ENCODE data around the gene ATG9B. TPM values are rescaled to one million over a fixed set of nuclear protein-coding genes. Genes with fewer than 3 reads are reported as not detected.

ATG9B gene
- total RNA-seq, 1 donor from 2014 or later: 0.11 TPM

DNA sequence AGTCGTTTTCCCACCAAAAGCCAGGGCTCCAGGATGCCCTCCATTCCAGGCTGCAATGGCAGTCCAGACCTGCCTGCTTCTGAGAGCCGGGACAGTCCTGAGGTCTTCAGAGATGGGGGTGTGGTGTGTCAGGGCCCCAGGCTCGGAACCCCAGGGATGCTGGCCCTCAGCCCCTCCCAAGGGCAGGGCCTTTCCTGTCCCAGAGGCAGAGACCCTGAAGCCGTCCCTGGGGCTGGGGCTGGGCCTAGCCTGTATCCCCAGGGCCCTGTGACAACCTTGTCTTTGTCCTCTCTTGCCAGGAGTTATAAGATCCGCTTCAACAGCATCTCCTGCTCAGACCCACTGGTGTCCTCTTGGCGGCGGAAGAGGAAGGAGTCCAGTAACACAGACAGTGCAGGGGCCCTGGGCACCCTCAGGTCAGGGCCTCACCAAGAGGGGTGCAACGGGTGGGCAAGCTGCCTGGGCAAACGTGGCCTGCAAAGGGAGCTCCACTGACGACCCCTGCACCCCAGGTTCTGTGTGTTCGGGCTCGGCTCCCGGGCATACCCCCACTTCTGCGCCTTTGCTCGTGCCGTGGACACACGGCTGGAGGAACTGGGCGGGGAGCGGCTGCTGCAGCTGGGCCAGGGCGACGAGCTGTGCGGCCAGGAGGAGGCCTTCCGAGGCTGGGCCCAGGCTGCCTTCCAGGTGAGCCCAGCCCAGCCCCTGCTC, 17.5 kb downstream of the ATG9B start:
- DNase-seq (ENCODE audit: low read depth): no peak

DNA sequence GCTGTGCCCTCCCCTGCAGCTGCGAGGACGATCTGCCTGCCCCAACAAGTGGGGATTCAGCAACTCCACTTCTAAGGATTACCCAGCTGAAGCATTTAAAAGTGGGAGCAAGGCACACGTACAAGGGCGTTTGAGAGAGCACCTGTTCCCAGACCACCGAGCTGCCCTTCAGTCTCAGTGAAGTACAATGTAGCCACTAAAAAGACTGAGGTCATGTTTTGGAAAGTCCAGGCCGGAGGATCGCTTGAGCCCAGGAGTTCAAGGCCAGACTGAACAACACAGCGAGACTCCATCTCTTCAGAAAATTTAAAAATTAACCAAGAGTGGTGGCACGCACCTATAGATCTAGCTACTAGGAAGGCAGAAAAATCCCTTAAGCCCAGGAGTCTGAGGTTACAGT, 18.7 kb downstream of the ATG9B start:
- no peak for DNase-seq (ENCODE audit: low read depth)

DNA sequence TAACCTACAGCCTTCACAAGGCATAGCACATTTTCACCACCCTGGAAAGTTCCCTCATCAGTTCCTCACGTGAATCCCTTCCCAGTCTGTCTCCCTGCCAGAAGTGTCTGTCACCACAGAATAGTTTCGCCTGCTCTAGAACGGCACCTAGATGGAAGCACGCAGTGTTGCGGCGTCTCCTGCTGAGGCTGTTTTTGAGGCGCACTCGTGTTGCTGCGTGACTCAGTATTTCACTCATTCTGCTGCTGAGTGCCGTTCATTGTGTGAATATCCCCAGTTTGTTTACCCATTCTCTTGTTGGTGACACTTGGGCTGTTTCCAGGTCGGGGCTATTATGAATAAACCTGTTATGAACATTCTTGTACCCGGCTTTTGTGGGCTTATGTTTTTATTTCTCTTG, 20.7 kb downstream of the ATG9B start:
- no peak for DNase-seq (ENCODE audit: low read depth)

DNA sequence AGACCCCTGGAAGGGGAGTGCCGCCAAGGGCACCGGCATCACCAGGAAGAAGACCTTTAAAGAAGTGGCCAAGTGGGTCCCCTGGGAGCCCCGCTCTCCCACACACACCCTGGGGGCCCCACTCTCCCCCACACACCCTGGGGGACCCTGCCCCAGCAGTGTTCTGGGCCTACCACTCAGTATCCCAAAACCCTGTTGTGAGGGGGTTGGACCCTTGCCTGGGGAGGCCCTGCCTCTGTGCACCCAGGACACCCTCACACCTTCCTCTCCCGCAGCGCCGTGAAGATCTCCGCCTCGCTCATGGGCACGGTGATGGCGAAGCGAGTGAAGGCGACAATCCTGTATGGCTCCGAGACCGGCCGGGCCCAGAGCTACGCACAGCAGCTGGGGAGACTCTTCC, 22.7 kb downstream of the ATG9B start:
- DNase-seq (ENCODE audit: low read depth): no peak

DNA sequence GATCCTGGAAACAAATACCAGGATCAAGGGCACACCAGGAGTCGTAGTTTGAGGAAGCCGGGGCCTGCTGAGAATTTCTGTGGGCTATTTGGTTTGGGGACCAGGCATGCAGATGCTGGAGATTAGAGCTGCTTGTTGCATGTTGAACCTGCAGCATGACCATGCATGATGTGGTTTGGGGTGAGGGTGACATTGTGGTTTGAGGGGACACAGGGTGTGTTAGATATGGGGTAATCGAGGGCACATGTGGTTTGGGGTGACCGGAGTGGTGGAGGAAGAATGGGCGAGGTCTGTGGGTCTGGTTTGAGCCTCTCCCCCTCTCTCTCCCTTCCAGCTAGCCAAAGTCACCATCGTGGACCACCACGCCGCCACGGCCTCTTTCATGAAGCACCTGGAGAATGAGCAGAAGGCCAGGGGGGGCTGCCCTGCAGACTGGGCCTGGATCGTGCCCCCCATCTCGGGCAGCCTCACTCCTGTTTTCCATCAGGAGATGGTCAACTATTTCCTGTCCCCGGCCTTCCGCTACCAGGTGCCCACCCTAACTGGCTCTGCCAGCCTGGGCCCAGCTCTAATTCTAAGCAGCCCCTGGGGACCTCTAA, 23.3 kb downstream of the ATG9B start:
- DNase-seq (ENCODE audit: low read depth): no peak

DNA sequence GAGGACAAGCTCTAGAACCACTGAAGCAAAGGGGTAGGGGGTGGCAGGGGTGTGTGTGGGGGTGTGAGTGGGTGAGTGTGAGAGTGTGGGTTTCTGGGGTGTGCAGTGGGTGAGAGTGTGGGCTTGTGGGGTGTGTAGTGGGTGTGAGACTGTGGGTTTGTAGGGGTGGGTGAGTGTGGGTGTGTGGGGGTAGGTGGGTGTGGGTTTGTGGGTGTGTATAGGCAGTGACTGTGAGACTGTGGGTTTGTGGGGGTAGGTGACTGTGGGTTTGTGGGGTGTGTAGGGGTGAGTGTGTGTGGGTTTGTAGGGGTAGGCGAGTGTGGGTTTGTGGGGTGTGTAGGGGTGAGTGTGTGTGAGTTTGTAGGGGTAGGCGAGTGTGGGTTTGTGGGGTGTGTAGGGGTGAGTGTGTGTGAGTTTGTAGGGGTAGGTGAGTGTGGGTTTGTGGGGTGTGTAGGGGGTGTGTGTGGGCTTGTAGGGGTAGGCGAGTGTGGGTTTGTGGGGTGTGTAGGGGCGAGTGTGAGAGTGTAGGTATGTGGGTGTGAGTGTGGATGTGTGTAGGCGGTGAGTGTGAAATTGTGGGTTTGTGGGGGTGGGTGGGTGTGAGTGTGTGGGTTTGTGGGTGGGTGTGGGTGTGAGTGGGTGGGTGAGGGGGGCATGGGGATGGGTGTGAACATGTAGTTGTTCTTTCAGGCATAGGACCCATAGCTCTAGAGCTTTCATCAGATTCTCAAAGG, 24.6 kb downstream of the ATG9B start:
- DNase-seq (ENCODE audit: low read depth): no peak

DNA sequence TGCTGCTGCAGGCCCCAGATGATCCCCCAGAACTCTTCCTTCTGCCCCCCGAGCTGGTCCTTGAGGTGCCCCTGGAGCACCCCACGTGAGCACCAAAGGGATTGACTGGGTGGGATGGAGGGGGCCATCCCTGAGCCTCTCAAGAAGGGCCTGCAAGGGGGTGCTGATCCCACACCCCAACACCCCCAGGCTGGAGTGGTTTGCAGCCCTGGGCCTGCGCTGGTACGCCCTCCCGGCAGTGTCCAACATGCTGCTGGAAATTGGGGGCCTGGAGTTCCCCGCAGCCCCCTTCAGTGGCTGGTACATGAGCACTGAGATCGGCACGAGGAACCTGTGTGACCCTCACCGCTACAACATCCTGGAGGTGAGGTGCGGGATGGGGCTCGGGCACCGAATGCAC, 25.3 kb downstream of the ATG9B start:
- no peak for DNase-seq (ENCODE audit: low read depth)

DNA sequence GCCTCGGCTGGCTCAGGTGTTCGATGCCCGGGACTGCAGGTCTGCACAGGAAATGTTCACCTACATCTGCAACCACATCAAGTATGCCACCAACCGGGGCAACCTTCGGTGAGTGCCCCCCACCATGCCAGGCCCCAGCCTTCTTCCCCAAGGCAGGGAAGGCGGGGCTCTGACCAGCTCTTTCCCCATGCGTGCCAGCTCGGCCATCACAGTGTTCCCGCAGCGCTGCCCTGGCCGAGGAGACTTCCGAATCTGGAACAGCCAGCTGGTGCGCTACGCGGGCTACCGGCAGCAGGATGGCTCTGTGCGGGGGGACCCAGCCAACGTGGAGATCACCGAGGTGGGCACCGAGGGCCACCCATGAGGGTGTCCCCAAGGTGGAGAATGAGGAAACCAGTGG, 26.0 kb downstream of the ATG9B start:
- DNase-seq (ENCODE audit: low read depth): no peak

DNA sequence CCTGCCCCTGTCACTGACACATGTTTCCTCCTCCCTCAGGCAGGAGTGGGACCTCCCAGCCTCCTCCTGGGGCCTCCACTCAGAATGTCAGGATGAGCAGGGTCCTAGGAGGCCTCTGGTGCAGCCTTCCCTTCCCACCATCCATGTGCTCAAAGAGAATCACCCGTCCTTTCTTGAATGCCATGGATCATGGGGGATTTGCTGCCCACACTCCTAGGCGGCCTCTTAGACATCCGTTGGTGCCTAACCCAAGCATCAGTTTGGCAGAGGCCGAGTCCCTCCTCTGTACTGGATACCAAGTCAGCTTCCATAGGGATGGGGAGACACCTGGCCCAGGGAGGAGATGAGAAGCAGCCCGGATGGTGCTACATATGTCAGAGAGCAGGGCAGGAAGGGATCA, 26.5 kb downstream of the ATG9B start:
- DNase-seq (ENCODE audit: low read depth): no peak

DNA sequence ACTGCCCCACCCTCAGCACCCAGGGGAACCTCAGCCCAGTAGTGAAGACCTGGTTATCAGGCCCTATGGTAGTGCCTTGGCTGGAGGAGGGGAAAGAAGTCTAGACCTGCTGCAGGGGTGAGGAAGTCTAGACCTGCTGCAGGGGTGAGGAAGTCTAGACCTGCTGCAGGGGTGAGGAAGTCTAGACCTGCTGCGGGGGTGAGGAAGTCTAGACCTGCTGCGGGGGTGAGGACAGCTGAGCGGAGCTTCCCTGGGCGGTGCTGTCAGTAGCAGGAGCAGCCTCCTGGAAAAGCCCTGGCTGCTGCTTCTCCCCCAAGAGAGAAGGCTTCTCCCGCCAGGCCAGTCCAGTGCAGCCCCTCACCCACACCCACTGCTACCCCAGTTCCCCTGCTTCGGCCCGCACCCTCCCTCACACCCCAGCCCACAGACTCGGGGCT, 27.2 kb downstream of the ATG9B start:
- no peak for DNase-seq (ENCODE audit: low read depth)

DNA sequence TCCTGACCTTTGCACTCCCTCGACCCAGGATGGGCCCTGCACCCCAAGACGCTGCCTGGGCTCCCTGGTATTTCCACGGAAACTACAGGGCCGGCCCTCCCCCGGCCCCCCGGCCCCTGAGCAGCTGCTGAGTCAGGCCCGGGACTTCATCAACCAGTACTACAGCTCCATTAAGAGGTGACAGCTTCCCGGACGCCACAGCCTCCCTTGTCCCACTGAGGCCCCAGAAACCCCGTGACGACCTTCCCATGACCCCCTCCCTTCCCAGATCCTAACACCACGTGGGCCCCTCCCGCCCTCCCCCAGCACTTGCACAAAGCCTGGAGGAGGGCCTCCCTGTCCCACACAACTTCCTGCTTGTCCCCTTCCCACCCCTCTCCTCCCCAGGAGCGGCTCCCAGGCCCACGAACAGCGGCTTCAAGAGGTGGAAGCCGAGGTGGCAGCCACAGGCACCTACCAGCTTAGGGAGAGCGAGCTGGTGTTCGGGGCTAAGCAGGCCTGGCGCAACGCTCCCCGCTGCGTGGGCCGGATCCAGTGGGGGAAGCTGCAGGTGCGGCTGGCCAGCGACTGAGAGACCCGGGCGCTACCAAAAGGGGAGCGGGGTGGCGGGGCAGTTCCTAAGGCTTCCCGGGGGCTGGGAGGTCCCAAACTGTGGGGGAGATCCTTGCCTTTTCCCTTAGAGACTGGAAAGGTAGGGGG, 27.8 kb downstream of the ATG9B start:
- DNase-seq (ENCODE audit: low read depth): no peak

DNA sequence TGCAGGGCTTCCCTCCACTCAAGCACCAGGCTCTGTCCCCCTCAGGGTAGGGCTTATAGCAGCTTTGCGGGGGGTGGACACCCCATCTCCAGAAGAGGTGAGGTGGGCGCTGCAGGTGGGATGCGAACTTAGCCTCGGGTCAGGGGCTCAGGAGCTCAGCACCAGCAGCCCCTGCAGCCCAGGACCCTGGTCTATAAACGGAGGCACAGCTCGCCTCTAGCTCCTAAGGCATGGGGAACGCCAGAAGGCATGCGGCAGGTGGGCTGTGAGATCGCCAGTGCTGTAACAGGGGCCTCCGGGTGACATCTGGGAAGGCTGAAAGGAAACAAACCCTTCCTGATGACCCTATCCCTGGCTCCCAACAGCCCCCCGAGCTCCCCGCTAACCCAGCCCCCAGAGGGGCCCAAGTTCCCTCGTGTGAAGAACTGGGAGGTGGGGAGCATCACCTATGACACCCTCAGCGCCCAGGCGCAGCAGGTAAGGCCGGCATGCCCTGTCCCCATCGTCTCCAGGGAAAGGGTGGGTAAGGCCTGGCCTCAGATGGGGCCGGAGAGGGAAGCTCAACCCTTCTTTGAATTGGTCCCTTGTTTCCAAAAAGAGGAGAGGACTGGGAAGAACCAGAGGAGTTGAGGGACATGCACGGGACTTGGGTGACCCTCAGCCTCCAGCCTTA, 29.3 kb downstream of the ATG9B start:
- no peak for DNase-seq (ENCODE audit: low read depth)

DNA sequence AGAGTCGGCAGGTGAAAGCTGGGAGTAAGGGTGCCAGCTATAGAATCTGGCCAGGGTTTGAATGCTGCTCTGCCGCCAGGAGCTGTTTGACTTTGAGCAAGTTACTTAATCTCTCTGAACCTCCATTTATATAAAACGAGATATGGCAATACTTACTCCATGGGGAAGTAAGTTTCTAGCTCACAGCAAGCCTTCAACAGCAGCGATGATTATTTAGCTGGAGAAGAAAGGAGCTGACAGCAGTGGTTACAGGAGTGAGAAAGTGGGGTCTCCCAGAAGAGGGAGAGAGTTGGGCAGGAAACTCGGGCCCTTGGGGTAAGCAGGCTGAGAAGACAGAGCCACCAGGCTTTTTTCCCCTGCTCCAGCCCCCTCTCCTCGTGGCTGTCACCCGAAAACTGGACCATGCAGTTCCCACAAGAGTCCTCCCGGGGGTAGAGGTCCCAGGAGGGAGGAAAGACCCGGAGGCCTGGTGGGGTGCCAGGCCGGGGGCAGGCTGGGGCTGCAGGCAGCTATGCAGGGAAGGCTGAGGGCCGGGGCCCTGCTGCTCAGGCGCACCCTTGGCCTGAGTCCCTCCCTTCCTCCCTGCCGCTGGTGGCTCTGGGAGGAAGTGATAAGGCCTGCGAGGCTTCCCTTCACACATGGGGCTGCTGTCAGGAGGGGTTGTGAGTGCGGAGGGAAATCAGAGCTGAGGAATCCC, 30.0 kb downstream of the ATG9B start:
- DNase-seq (ENCODE audit: low read depth): no peak

DNA sequence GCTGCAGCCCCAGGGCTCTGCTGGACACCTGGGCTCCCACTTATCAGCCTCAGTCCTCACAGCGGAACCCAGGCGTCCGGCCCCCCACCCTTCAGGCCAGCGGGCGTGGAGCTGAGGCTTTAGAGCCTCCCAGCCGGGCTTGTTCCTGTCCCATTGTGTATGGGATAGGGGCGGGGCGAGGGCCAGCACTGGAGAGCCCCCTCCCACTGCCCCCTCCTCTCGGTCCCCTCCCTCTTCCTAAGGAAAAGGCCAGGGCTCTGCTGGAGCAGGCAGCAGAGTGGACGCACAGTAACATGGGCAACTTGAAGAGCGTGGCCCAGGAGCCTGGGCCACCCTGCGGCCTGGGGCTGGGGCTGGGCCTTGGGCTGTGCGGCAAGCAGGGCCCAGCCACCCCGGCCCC, 30.8 kb downstream of the ATG9B start:
- DNase-seq (ENCODE audit: low read depth): no peak

DNA sequence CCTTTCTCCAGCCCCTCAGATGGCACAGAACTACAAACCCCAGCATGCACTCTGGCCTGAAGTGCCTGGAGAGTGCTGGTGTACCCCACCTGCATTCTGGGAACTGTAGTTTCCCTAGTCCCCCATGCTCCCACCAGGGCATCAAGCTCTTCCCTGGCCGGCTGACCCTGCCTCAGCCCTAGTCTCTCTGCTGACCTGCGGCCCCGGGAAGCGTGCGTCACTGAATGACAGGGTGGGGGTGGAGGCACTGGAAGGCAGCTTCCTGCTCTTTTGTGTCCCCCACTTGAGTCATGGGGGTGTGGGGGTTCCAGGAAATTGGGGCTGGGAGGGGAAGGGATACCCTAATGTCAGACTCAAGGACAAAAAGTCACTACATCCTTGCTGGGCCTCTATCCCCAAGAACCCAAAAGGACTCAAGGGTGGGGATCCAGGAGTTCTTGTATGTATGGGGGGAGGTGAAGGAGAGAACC, 31.4 kb downstream of the ATG9B start:
- no peak for DNase-seq (ENCODE audit: low read depth)

DNA sequence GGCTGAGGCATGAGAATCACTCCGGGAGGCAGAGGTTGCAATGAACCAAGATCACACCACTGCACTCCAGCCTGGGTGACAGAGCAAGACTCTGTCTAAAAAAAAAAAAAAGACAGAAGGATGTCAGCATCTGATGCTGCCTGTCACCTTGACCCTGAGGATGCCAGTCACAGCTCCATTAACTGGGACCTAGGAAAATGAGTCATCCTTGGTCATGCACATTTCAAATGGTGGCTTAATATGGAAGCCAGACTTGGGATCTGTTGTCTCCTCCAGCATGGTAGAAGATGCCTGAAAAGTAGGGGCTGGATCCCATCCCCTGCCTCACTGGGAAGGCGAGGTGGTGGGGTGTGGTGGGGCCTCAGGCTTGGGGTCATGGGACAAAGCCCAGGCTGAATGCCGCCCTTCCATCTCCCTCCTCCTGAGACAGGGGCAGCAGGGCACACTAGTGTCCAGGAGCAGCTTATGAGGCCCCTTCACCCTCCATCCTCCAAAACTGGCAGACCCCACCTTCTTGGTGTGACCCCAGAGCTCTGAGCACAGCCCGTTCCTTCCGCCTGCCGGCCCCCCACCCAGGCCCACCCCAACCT, 32.1 kb downstream of the ATG9B start:
- DNase-seq (ENCODE audit: low read depth): no peak

DNA sequence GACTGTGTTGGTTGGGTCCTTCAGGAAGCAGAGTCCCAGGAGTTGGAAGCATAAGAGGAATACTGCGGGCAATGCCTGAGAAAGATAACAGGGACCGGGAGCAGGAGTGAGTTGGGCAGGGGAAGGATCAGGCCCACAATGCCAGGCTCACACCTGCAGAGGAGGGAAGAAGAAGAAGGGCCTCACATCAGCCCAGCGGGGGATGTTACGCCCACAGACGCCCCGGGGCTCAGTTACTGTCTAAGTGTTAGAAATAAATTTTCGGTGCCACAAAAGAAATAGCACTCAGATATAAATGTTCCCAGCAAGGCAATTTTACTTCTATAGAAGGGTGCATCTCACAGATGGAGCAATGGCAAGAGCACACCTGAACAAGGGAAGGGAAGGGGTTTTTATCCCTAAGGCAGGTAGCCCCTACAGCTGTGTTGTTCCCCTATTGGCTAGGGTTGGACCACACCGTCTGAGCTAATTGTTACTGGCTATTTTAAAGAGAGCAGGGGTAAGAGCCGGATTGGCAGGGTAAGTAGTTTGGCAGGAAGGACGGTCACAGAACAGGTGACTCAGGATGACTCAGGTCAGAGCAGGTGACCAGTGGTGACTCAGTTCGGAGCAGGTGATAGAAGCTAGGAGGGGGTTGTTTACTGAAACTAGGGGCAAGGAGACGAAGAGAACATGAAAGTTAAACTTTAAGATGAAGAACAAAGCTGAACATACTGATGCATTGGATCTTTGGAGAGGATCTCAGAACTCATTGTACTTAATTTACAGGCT, 33.7 kb downstream of the ATG9B start, which contains the start of gene NOS3:
Gene NOS3 (plus strand): TSS at position 602 of the 771 bp plus-strand sequence. CDS start 2,787 bp downstream, outside the sequence.
- no peak for DNase-seq (ENCODE audit: low read depth)

DNA sequence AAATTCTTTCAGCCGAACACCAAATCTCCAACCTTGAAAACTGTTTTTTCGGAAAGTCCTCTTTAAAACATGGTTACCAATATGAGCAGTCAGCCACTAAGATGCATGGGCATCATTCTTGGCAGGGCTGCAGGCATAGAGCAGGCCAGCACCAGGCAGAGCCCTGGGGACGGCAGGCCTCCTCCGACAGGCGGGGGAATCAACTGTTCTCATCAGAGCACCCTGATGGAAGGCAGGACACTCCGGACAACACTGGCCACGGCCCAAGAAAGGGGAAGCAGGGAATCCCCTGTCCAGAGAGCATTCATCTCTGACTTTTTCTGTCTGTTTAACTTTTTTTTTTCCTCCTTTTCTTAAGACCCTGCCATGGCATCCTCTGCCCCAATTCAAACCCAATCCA, 34.8 kb downstream of the ATG9B start:
- no peak for DNase-seq (ENCODE audit: low read depth)
